Ishikawa (cell line): ENCODE measurements around the gene MAP3K10.

Experiments used
- CEBPB ChIP-seq: IDR thresholded peaks from 2 replicates; pipeline ENCODE4 v1.6.1; 2012
- CREB1 ChIP-seq: IDR thresholded peaks from 2 replicates; pipeline ENCODE4 v1.6.1; 2012; ENCODE audit warnings: low read depth
- EGR1 ChIP-seq: IDR thresholded peaks from 2 replicates; pipeline ENCODE4 v1.6.1; 2012
- EP300 ChIP-seq: IDR thresholded peaks from 2 replicates; pipeline ENCODE4 v1.6.1; 2012; ENCODE audit warnings: borderline replicate concordance
- FOXM1 ChIP-seq: IDR thresholded peaks from 2 replicates; pipeline ENCODE4 v1.6.1; 2012; ENCODE audit warnings: low read depth, borderline replicate concordance
- NFIC ChIP-seq: IDR thresholded peaks from 2 replicates; pipeline ENCODE4 v1.6.1; 2012
- RAD21 ChIP-seq: IDR thresholded peaks from 2 replicates; pipeline ENCODE4 v1.6.1; 2012; ENCODE audit warnings: low read depth
- TAF1 ChIP-seq: IDR thresholded peaks from 2 replicates; pipeline ENCODE4 v1.6.1; 2012; ENCODE audit warnings: low read depth, mild to moderate bottlenecking
- TCF12 ChIP-seq: IDR thresholded peaks from 2 replicates; pipeline ENCODE4 v1.6.1; 2012; ENCODE audit warnings: low read depth
- TEAD4 ChIP-seq: IDR thresholded peaks from 2 replicates; pipeline ENCODE4 v1.6.1; 2012
- YY1 ChIP-seq: IDR thresholded peaks from 2 replicates; pipeline ENCODE4 v1.6.1; 2012; ENCODE audit warnings: low read depth
- ZBTB7A ChIP-seq: IDR thresholded peaks from 2 replicates; pipeline ENCODE4 v1.6.1; 2012; ENCODE audit warnings: low read depth
- TF ChIP-seq, protein P1 (sequence below): IDR thresholded peaks from 2 replicates; pipeline ENCODE4 v1.6.1; 2012
- TF ChIP-seq, protein P2 (sequence below): IDR thresholded peaks from 2 replicates; pipeline ENCODE4 v1.6.1; 2012
- TF ChIP-seq, protein P3 (sequence below): IDR thresholded peaks from 2 replicates; pipeline ENCODE4 v1.6.1; 2012; ENCODE audit warnings: low read depth, mild to moderate bottlenecking

MAP3K10 gene

DNA sequence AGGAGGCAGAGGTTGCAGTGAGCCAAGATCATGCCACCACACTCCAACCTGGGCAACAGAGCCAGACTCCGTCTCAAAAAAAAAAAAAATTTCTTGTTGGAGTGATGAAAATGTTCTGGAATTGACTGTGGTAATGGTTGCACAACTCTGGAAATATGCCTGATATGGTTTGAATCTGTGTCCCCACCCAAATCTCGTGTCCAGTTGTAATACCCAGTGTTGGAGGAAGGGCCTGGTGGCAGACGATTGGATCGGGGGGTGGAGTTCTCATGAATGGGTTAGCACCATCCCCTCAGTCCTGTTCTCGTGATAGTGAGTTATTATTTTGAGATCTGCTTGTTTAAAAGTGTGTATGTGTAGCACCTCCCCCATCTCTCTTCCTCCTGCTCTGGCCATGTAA is 41.1 kb upstream of the MAP3K10 start:
- TF ChIP-seq, protein P1, sequence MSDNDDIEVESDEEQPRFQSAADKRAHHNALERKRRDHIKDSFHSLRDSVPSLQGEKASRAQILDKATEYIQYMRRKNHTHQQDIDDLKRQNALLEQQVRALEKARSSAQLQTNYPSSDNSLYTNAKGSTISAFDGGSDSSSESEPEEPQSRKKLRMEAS: no peak
- no peak for TF ChIP-seq EGR1

DNA sequence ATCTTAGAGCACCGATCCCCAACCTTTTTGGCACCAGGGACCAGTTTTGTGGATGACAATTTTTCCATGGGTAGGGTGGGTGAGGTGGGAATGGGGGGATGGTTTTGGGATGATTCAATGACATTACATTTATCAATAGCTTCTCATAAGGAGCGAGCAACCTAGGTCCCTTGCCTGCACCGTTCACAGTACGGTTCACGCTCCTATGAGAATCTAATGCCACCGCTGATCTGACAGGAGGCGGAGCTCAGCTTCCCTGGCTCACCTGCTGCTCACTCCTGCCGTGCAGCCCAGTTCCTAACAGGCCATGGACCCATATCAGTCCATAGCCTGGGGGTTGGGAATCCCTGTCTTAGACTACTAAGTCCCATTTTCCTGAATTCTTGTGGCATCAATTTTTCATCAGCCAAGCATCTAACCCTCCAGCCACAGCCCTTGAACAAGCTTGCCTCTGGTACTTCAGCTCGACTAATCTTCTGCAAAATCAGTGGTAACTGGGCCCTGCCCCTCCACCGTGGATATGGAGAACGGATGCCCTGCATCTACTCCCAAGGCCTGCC is 37.0 kb upstream of the MAP3K10 start:
- TF ChIP-seq CREB1 (no peak), RAD21 (no peak), CEBPB (no peak), NFIC (no peak), FOXM1 (no peak), TCF12 (no peak), TAF1 (no peak), YY1 (no peak), EGR1 (no peak), TEAD4 (no peak)
- TF ChIP-seq, protein P2, sequence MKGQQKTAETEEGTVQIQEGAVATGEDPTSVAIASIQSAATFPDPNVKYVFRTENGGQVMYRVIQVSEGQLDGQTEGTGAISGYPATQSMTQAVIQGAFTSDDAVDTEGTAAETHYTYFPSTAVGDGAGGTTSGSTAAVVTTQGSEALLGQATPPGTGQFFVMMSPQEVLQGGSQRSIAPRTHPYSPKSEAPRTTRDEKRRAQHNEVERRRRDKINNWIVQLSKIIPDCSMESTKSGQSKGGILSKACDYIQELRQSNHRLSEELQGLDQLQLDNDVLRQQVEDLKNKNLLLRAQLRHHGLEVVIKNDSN: no peak
- TF ChIP-seq, protein P3, sequence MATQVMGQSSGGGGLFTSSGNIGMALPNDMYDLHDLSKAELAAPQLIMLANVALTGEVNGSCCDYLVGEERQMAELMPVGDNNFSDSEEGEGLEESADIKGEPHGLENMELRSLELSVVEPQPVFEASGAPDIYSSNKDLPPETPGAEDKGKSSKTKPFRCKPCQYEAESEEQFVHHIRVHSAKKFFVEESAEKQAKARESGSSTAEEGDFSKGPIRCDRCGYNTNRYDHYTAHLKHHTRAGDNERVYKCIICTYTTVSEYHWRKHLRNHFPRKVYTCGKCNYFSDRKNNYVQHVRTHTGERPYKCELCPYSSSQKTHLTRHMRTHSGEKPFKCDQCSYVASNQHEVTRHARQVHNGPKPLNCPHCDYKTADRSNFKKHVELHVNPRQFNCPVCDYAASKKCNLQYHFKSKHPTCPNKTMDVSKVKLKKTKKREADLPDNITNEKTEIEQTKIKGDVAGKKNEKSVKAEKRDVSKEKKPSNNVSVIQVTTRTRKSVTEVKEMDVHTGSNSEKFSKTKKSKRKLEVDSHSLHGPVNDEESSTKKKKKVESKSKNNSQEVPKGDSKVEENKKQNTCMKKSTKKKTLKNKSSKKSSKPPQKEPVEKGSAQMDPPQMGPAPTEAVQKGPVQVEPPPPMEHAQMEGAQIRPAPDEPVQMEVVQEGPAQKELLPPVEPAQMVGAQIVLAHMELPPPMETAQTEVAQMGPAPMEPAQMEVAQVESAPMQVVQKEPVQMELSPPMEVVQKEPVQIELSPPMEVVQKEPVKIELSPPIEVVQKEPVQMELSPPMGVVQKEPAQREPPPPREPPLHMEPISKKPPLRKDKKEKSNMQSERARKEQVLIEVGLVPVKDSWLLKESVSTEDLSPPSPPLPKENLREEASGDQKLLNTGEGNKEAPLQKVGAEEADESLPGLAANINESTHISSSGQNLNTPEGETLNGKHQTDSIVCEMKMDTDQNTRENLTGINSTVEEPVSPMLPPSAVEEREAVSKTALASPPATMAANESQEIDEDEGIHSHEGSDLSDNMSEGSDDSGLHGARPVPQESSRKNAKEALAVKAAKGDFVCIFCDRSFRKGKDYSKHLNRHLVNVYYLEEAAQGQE: no peak
- TF ChIP-seq, protein P1: no peak

DNA sequence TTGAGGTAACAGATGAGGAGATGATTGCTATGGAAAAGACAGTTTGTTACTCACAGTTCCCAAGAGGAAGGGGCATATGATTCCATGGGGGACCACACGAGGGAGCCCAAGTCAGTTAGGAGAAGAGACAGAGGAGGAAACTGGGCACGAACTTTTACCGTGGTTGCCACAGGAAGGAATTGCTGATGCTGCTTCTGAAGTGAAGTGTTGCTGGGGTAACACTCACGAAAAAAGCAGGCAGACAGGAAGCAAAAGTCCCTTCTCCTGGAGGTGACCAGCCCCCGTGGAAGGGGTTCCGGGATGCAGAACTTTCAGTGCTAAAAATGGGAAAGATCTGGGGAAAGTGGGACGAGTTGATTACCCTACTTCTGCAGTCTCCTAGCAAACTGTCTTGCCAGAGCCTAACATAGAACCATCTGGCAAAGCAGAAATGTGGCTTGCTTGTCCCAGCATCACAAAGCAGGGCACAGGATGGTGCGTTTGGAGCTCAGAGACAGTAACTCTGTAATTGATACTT is 35.4 kb upstream of the MAP3K10 start:
- no peak for TF ChIP-seq TAF1
- peak; percentile 58 for TF ChIP-seq RAD21
- TF ChIP-seq, protein P3: no peak
- no peak for TF ChIP-seq FOXM1

DNA sequence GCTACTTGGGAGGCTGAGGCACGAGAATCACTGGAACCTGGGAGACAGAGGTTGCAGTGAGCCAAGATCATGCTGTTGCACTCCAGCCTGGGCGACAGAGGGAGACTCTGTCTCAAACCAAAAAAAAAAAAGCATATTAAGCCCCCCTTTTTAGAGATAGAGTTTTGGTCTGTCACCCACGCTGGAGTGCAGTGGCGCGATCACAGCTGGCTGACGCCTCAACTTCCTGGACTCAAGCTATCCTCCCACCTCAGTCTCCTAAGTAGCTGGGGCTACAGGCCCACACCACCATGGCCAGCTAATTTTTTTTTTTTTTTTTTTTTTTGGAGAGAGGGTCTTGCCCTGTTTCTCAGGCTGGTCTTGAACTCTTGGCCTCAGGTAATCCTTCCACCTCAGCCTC is 34.2 kb upstream of the MAP3K10 start:
- TF ChIP-seq, protein P1: no peak
- TF ChIP-seq, protein P3: no peak
- TF ChIP-seq, protein P2: no peak
- TF ChIP-seq RAD21: no peak
- TF ChIP-seq TCF12: no peak
- TF ChIP-seq EP300: no peak

DNA sequence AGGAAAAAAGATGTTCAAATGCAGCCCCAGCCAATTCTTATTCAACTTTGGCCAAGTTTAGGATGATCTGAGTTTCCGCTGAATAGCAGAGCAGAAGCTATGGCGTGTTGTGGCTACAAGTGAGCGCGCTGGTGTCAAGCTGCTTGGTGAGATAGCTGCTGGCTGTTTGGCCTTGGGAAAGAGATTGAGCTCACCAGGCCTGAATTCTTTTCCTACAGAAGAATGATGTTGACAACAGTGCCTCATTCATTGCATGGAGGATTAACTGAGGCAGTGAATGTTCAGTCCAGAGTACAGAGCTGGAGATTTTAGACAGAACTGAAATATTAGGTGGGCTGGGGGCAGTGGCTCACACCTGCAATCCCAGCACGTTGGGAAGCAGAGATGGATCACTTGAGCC is 31.5 kb upstream of the MAP3K10 start:
- TF ChIP-seq, protein P2: no peak
- TF ChIP-seq NFIC (no peak), RAD21 (no peak), TEAD4 (no peak), FOXM1 (no peak), CEBPB (no peak), TAF1 (no peak), ZBTB7A (no peak), EGR1 (no peak), EP300 (no peak), YY1 (no peak), CREB1 (no peak)
- TF ChIP-seq, protein P3: no peak
- TF ChIP-seq, protein P1: no peak
